LHCN-M2 (cell line): ENCODE results near the gene MECP2. TPM values are rescaled to one million over a fixed set of nuclear protein-coding genes. Genes with fewer than 3 reads are reported as not detected.

ENCODE experiments used
- DNase-seq: peaks from one replicate; pipeline ENCODE4 v3.0.0-alpha.2; 2012; ENCODE audit warnings: low read depth
- total RNA-seq: library from RNA; depleted of rRNA; stranded (reverse); fragments of >200 nt; gene quantifications from 2 replicates; pipeline ENCODE4 v1.2.3, GENCODE V29; 2014

MECP2 gene
- total RNA-seq, 1 experiment from 2014 or later = 23.8 TPM

GRCh38 chrX:154061801-154062200, 35.7 kb downstream of the MECP2 start:
- DNase-seq = no peak

- DNase-seq = no peak
Measured at GRCh38 chrX:154059729-154060245, 37.7 kb downstream of the MECP2 start.

GRCh38 chrX:154059231-154059630, 38.3 kb downstream of the MECP2 start:
- DNase-seq = no peak

GRCh38 chrX:154058214-154058997, 39.1 kb downstream of the MECP2 start:
- DNase-seq = no peak

GRCh38 chrX:154057791-154058190, 39.7 kb downstream of the MECP2 start:
- DNase-seq = no peak

GRCh38 chrX:154056770-154057241, 40.7 kb downstream of the MECP2 start:
- DNase-seq = no peak

GRCh38 chrX:154051201-154051810, 46.2 kb downstream of the MECP2 start:
- DNase-seq = peak; percentile 46

- no peak for DNase-seq
Measured at GRCh38 chrX:154050113-154050495, 47.4 kb downstream of the MECP2 start.

- no peak for DNase-seq
Measured at GRCh38 chrX:154049209-154050112, 48.1 kb downstream of the MECP2 start.

GRCh38 chrX:154048398-154048797, 49.1 kb downstream of the MECP2 start:
- no peak for DNase-seq

GRCh38 chrX:154046940-154047610, 50.4 kb downstream of the MECP2 start:
- no peak for DNase-seq

- DNase-seq = peak; percentile 43
Measured at GRCh38 chrX:154046031-154046781, 51.3 kb downstream of the MECP2 start.

GRCh38 chrX:154044091-154044490, 53.4 kb downstream of the MECP2 start:
- no peak for DNase-seq

GRCh38 chrX:154043003-154043763, 54.3 kb downstream of the MECP2 start:
- DNase-seq = peak; percentile 74

GRCh38 chrX:154040863-154041262, 56.7 kb downstream of the MECP2 start:
- no peak for DNase-seq

GRCh38 chrX:154040307-154040756, 57.2 kb downstream of the MECP2 start:
- peak; percentile 78 for DNase-seq

- no peak for DNase-seq
Measured at GRCh38 chrX:154039577-154039976, 57.9 kb downstream of the MECP2 start.

GRCh38 chrX:154038656-154039055, 58.9 kb downstream of the MECP2 start:
- no peak for DNase-seq

- no peak for DNase-seq
Measured at GRCh38 chrX:154037754-154038153, 59.8 kb downstream of the MECP2 start.

GRCh38 chrX:154036513-154036912, 61.0 kb downstream of the MECP2 start:
- DNase-seq = no peak
